Spinal cord (tissue), 10 donors: ENCODE results near the gene KCNJ4. TPM values are rescaled to one million over a fixed set of nuclear protein-coding genes. Genes with fewer than 3 reads are reported as not detected.

Experiments
- DNase-seq, 6 donors: peaks; one replicate each; pipeline versions ENCODE4 v3.0.0 to v3.0.0-alpha.2; 2013 to 2015; ENCODE audit warnings: low spot score in 6 of 6, low read depth in 4 of 6
- H3K27ac ChIP-seq: one replicate; pipeline ENCODE4 v1.5.1; 2013; ENCODE audit warnings: low read depth, low read length, control low read depth
- H3K27me3 ChIP-seq: one replicate; pipeline ENCODE4 v1.6.1; 2013; ENCODE audit warnings: low read length; ENCODE audit not compliant: control insufficient read depth, insufficient read depth
- H3K36me3 ChIP-seq: one replicate; pipeline ENCODE4 v1.6.1; 2013; ENCODE audit warnings: low read length; ENCODE audit not compliant: control insufficient read depth, insufficient read depth
- H3K4me1 ChIP-seq: one replicate; pipeline ENCODE4 v1.6.1; 2013; ENCODE audit warnings: low read length; ENCODE audit not compliant: control insufficient read depth, insufficient read depth
- H3K4me3 ChIP-seq: one replicate; pipeline ENCODE4 v1.5.1; 2013; ENCODE audit warnings: low read depth, low read length, control low read depth
- H3K9me3 ChIP-seq: one replicate; pipeline ENCODE4 v1.6.1; 2013; ENCODE audit warnings: low read length; ENCODE audit not compliant: control insufficient read depth, insufficient read depth
- WGBS: methylation state at CpG from one replicate; pipeline ENCODE4 v1.1.5; 2013; ENCODE audit warnings: missing lambda C conversion rate; ENCODE audit not compliant: insufficient coverage; 5-methylcytosine and 5-hydroxymethylcytosine counted together
- long read RNA-seq, 4 donors: transcript quantifications; one replicate each; lab custom pipeline, GENCODE V29; 2026
- polyA plus RNA-seq, 2 donors: library from polyadenylated mRNA; unstranded; fragments of 120-200 nt; gene quantifications; one replicate each; pipeline ENCODE4 v1.2.1, GENCODE V29; 2013; ENCODE audit not compliant: insufficient read length in 2 of 2
- total RNA-seq, 2 donors: library from RNA; depleted of rRNA in 1 of 2; stranded (reverse); fragments of 120-200 nt in 1 of 2; fragments of >200 nt in 1 of 2; gene quantifications; one replicate each; pipeline versions ENCODE4 v1.2.3 to v1.2.4, GENCODE V29; 2013 to 2014
- donor health status: healthy.

KCNJ4 gene
- total RNA-seq (1 to 10 TPM in 1 of 2 donors, under 1 TPM in 1; 0.79 to 1.2 TPM), polyA plus RNA-seq (1 to 10 TPM; 1.1 to 1.2 TPM)
- long read RNA-seq, donor 1, result 0 reads
- long read RNA-seq, donor 2, result 0 reads
- long read RNA-seq, donor 3, result 0 reads
- long read RNA-seq, donor 4, result 0 reads

DNA sequence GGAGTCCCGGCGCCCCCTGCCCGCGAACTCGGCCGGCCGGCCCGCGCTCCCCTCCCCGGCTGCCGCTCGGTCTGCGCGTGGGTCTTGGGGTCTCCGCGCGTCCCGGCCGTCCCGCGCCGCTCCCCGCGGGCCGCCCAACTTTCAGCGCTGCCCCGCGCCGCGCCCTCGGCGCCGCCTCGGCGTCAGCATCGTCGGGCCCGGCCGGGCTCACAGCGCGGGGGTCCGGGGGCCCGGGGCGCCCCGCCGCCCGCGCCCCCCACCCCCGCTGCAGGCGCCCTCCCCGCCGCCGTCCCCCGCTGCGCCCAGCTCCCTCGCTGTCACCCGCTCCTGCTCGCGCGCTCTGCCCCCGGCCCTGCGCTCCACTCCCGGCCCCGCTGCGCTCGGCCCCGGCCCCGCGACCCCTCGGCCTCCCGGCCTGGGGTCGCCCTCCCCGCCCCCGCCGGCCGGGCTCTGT, at the start of gene KCNJ4:
TSS of gene KCNJ4 (minus strand) at position 124 of the 454 bp plus-strand sequence. CDS start 27,067 bp downstream, outside the sequence.
- peaks cover 36% of the 10 kb centered on the region for H3K4me1 ChIP-seq
- 0% methylated on average over 76 of the region's 76 CpGs for WGBS
- no peaks in the 10 kb centered on the region for H3K36me3 ChIP-seq
- H3K27ac ChIP-seq, result no peak within 1 kb of the TSS
- no peaks in the 10 kb centered on the region for H3K9me3 ChIP-seq
- no peak for DNase-seq
- peaks cover 40% of the 10 kb centered on the region for H3K27me3 ChIP-seq
- H3K4me3 ChIP-seq, result peak within 1 kb of the TSS; percentile 5

DNA sequence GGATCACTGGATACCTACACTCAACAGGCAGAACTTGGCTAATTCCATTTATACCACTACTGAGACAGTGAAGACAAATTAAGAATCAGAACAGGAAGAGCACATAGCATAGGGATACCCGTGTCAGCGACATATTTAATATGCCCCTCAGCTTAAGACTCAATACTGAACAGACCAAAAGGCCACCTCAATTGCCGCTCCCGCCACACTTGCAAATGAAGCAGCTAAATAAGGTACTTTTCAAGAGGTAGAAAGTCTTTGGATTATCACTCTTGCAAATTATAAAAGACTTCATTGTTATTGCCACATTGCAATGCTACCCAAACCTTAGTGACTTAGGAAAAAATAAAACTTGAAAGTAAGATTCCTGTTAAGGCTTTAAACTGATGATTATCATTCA, 48.0 kb upstream of the KCNJ4 start:
- Histone ChIP-seq H3K27me3 (no peaks in the 10 kb centered on the region), H3K4me1 (peaks cover 18% of the 10 kb centered on the region), H3K27ac (no peak overlapping the region), H3K4me3 (peak overlapping the region; percentile 25), H3K36me3 (peaks cover 29% of the 10 kb centered on the region), H3K9me3 (no peaks in the 10 kb centered on the region)
- WGBS, result no CpG with 5 or more reads among the region's 4 CpGs
- DNase-seq, result no peak

DNA sequence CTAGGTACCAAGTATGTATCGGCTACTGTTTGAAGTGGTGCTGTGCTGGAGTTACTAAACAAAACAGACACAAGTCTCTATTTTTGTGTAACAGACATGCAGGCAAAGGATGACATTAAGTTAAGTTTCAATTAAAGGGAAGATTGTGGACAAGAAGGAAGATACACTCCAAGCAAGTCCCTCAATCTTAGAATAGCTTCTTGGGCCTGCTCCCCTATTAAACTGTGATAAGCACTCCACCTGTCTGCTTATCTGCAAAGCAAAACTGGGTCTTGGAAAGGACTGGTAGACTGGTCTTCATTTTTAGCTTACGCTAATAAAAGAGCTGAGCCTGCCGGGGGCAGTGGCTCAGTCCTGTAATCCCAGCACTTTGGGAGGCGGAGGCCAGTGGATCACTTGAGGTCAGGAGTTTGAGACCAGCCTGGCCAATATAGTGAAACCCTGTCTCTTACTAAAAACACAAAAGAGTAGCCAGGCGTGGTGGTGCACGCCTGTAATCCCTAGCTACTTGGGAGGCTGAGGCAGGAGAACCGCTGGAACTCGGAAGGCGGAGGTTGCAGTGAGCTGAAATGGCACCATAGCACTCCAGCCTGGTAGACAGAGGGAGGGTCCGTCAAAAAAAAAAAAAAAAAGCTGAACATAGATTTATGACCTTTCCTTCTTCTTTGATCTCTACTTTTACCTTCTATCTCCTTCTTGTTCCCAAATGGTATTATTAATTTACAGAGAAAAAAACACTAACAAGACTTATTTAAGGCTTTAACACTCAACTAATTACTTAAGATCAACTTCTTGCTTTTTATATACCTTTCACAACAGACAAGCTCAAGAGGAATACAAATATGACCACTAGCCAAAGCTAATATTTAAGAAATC, 47.0 kb upstream of the KCNJ4 start:
- no peak for DNase-seq
- peaks cover 39% of the 10 kb centered on the region for H3K36me3 ChIP-seq
- no peak overlapping the region for H3K27ac ChIP-seq
- H3K4me1 ChIP-seq, result peaks cover 12% of the 10 kb centered on the region
- WGBS, result 72% methylated on average over 3 of the region's 10 CpGs
- H3K27me3 ChIP-seq, result no peaks in the 10 kb centered on the region
- no peak overlapping the region for H3K4me3 ChIP-seq
- H3K9me3 ChIP-seq, result no peaks in the 10 kb centered on the region

DNA sequence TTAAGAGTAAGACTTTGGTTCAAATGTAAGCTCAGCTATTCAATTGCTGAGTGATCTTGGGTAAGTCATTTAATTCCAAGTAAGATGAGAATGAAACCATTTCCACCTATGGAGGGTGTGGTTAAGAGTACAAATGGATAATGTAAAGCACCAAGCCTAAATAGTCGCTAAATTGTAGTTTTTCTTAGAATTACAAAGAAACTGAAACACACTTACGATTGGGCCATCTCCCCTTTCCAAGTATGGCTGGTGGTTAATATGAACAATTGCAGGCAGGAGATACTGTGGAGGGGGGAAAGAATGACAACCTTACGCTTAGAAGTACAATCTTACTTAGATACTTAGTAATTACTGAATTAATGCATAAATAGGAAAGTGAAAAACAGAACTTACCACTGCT, 42.9 kb upstream of the KCNJ4 start:
- H3K27ac ChIP-seq, result no peak overlapping the region
- no CpG with 5 or more reads among the region's 3 CpGs for WGBS
- H3K4me3 ChIP-seq, result no peak overlapping the region
- H3K27me3 ChIP-seq, result no peaks in the 10 kb centered on the region
- no peak for DNase-seq
- peaks cover 6% of the 10 kb centered on the region for H3K4me1 ChIP-seq
- H3K9me3 ChIP-seq, result no peaks in the 10 kb centered on the region
- H3K36me3 ChIP-seq, result peaks cover 72% of the 10 kb centered on the region

DNA sequence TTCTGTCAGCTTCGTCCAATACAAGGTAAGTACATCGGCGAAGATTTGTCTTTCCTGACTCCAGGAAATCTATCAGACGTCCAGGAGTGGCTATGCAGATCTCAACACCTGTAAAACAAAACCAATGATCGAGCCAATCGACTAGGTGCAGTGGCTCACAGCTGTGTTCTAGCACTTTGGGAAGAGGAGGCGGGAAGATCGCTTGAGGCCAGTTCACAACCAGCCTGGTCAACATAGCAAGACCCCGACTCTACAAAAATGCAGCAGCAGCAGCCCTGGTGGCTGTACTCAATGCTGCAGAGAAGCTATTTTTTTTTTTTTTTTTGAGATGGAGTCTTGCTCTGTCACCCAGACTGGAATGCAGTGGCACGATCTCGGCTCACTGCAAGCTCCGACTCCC, 39.9 kb upstream of the KCNJ4 start:
- no peak overlapping the region for H3K4me3 ChIP-seq
- H3K36me3 ChIP-seq, result peaks cover 72% of the 10 kb centered on the region
- no peaks in the 10 kb centered on the region for H3K9me3 ChIP-seq
- no peaks in the 10 kb centered on the region for H3K27me3 ChIP-seq
- no peak overlapping the region for H3K27ac ChIP-seq
- no peaks in the 10 kb centered on the region for H3K4me1 ChIP-seq
- 91% methylated on average over 11 of the region's 12 CpGs for WGBS
- no peak for DNase-seq

DNA sequence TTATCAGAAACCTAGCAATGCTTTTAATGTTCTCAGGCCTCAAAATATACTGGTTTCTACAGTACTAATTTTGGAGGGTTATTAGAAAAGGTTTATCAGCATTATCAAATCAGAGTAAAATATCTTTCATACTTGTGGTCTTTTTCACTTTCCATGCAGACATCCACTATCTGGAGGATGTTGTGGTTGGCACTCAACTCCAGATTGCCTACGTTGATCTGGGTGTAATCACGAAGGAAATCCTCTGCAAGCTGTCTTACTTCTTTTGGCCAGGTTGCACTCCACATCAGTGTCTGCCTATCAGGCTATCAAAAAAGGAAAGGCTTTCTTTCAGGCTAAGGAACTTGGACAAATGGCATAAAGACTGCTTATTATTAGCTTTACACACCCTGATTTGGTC, 39.5 kb upstream of the KCNJ4 start:
- Histone ChIP-seq H3K4me3 (no peak overlapping the region), H3K36me3 (peaks cover 72% of the 10 kb centered on the region), H3K27ac (no peak overlapping the region), H3K27me3 (no peaks in the 10 kb centered on the region), H3K4me1 (no peaks in the 10 kb centered on the region), H3K9me3 (no peaks in the 10 kb centered on the region)
- DNase-seq, result no peak
- 73% methylated on average over 2 of the region's 2 CpGs for WGBS

DNA sequence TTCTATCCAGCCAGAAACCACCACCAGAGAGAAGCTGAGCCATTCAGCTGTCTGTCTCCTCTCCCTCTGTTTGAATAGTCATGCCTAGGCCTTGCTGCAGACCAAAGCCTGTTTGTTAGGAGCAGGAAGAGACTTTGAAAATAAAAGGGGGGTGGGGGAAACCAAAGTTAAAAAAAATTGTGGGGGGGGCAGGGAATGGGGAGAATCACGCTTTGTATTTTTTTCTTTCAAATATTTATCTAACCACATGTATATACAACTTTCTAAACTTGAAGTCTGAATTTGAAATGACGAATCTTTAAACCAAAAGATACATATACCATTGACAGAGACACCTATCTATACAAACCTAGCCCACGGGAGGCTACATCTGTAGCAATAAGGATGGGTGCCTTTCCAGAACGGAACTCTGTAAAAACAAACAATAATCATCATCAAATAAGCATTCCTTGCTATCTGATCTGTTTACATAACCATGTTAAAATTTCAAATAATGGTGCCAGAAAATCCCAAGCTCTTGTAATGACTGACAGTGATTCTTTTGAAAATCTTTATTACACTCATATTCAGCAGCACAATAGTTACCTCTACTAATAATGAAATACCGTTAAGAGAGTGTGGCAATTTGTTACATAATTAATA, 36.8 kb upstream of the KCNJ4 start:
- no peak overlapping the region for H3K27ac ChIP-seq
- WGBS, result no CpG with 5 or more reads among the region's 5 CpGs
- H3K9me3 ChIP-seq, result no peaks in the 10 kb centered on the region
- DNase-seq, result no peak
- no peaks in the 10 kb centered on the region for H3K27me3 ChIP-seq
- H3K36me3 ChIP-seq, result peaks cover 65% of the 10 kb centered on the region
- H3K4me1 ChIP-seq, result no peaks in the 10 kb centered on the region
- no peak overlapping the region for H3K4me3 ChIP-seq

DNA sequence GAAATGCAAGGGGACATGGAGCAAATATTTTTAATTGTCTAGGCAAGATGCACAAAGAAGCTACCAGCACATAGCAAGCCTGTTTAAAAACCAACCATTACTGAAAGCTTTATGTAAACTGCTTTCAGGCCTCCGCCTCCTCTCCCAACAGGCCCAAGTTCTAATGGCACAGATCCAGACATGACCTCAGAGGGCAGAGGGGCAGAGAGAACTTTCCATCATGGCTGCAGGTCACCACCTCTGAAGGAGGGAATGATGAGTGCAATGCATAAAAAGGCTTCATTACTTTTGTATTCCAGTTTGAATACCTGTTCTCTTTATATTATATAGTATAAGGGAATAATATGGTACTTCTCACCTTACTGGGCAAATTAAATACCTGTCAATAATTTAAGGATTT, 35.9 kb upstream of the KCNJ4 start:
- Histone ChIP-seq H3K4me1 (no peaks in the 10 kb centered on the region), H3K27ac (no peak overlapping the region), H3K36me3 (peaks cover 64% of the 10 kb centered on the region), H3K4me3 (no peak overlapping the region), H3K9me3 (no peaks in the 10 kb centered on the region), H3K27me3 (no peaks in the 10 kb centered on the region)
- WGBS, result no CpG with 5 or more reads among the region's 1 CpG
- peak in 1 of 6 donors; percentile 76 for DNase-seq

DNA sequence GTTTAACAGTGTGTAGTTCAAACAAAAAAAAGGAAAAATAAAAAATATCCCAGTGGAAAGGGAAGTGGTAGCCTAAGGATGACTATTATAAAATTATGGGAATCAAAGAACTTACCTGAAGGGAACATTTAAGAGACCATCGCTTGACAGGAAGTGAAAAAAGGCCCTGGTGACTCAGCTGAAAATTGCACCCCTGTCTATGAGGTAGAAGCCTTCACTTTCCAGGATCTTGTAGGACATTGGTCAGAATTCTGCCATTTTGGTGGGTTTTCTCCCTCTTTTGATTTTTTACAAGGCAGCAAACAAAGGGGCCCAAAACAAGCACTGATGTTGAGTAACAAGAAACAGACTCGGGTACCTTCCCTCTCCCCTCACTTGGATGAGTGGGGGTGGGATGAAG, 35.5 kb upstream of the KCNJ4 start:
- Histone ChIP-seq H3K27ac (no peak overlapping the region), H3K4me1 (no peaks in the 10 kb centered on the region), H3K36me3 (peaks cover 65% of the 10 kb centered on the region), H3K27me3 (no peaks in the 10 kb centered on the region), H3K4me3 (no peak overlapping the region), H3K9me3 (no peaks in the 10 kb centered on the region)
- WGBS, result 100% methylated on average over 1 of the region's 2 CpGs
- DNase-seq, result no peak
